ENCODE measurements around the gene EPM2A.

- TF ChIP-seq POLR2AphosphoS5 (IDR thresholded peaks at IDR 0.05) (no peak), CTCF (IDR thresholded peaks at IDR 0.05) (no peak)
These were observed 65.0 kb downstream of the EPM2A start for GRCh38 chr6:145670311-145670710.
